ENCODE measurements around the gene FAM117A. TPM values are rescaled to one million over a fixed set of nuclear protein-coding genes. Genes with fewer than 3 reads are reported as not detected.

Gene FAM117A
- total and polyA plus RNA-seq, 10 of the 15 experiments (the other 5 are each of a cell fraction or from before 2014, with no cell fraction given), result 2.1 to 29.6 (median 20.0) TPM

DNA sequence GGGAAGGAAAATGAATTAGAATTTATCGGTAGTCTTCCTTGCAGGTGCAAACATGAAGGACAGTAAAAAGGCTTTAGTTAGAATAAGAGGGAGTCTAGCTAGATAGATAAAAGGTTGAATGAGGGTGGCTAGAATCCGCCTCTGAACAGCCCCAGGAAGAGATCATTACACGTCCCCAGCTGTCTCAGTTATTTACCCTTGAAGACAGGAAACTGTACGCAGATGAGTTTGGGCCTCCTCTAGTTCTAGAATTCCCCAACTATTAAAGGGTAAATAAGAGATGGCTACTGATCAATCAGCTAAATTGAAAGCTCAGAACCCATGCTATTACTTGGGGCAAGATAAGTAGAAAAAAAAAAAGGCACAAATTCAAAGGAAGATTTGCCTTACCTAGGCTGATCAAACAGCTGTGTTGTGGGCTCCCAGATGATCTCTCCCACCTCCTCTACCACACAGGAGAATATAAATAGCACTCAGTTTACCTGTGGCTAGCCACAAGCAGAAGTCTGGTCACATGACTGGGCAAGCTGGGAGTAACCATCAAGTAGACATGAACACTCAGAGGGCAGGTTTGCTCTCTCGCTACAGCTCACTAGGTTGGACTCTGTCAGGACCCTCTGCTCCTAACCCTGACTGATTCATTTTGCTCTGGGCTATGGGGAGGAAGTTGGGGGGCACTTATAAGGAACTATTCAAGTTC is 17.0 kb downstream of the FAM117A start (continued):
- peak; percentile 88 for TF ChIP-seq EED (IDR thresholded peaks at IDR 0.05; ENCODE audit: low read depth)
- TF ChIP-seq SMC3 (IDR thresholded peaks at IDR 0.05; ENCODE audit: borderline replicate concordance, low read length), result 0 out of 2 replicates have a peak, but pooled peaks have one; percentile 3
- TF ChIP-seq, protein P1, sequence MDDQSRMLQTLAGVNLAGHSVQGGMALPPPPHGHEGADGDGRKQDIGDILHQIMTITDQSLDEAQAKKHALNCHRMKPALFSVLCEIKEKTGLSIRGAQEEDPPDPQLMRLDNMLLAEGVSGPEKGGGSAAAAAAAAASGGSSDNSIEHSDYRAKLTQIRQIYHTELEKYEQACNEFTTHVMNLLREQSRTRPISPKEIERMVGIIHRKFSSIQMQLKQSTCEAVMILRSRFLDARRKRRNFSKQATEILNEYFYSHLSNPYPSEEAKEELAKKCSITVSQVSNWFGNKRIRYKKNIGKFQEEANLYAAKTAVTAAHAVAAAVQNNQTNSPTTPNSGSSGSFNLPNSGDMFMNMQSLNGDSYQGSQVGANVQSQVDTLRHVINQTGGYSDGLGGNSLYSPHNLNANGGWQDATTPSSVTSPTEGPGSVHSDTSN (IDR thresholded peaks at IDR 0.05; ENCODE audit: insufficient replicate concordance, low read depth, low read length), result no peak
- TF ChIP-seq, protein P2, sequence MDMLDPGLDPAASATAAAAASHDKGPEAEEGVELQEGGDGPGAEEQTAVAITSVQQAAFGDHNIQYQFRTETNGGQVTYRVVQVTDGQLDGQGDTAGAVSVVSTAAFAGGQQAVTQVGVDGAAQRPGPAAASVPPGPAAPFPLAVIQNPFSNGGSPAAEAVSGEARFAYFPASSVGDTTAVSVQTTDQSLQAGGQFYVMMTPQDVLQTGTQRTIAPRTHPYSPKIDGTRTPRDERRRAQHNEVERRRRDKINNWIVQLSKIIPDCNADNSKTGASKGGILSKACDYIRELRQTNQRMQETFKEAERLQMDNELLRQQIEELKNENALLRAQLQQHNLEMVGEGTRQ (IDR thresholded peaks at IDR 0.05; ENCODE audit: borderline replicate concordance, low read depth, low read length), result peak; percentile 66; the same call in 1 of the 2 replicates
- TF ChIP-seq JUNB (IDR thresholded peaks at IDR 0.05), result no peak
- TF ChIP-seq RAD51 (IDR thresholded peaks at IDR 0.05), result peak; percentile 95
- peak in 1 of 2 experiments; percentile 59; a peak in 1 of 4 replicates for TF ChIP-seq ETV6 (conservative IDR thresholded peaks at IDR 0.05 in 1 of 2, IDR thresholded peaks at IDR 0.05 in 1 of 2; ENCODE audit: borderline replicate concordance in 1 of 2, low read depth in 1 of 2)
- TF ChIP-seq BRCA1 (IDR thresholded peaks at IDR 0.05; ENCODE audit: low read depth, low read length), result no peak
- TF ChIP-seq, protein P3, sequence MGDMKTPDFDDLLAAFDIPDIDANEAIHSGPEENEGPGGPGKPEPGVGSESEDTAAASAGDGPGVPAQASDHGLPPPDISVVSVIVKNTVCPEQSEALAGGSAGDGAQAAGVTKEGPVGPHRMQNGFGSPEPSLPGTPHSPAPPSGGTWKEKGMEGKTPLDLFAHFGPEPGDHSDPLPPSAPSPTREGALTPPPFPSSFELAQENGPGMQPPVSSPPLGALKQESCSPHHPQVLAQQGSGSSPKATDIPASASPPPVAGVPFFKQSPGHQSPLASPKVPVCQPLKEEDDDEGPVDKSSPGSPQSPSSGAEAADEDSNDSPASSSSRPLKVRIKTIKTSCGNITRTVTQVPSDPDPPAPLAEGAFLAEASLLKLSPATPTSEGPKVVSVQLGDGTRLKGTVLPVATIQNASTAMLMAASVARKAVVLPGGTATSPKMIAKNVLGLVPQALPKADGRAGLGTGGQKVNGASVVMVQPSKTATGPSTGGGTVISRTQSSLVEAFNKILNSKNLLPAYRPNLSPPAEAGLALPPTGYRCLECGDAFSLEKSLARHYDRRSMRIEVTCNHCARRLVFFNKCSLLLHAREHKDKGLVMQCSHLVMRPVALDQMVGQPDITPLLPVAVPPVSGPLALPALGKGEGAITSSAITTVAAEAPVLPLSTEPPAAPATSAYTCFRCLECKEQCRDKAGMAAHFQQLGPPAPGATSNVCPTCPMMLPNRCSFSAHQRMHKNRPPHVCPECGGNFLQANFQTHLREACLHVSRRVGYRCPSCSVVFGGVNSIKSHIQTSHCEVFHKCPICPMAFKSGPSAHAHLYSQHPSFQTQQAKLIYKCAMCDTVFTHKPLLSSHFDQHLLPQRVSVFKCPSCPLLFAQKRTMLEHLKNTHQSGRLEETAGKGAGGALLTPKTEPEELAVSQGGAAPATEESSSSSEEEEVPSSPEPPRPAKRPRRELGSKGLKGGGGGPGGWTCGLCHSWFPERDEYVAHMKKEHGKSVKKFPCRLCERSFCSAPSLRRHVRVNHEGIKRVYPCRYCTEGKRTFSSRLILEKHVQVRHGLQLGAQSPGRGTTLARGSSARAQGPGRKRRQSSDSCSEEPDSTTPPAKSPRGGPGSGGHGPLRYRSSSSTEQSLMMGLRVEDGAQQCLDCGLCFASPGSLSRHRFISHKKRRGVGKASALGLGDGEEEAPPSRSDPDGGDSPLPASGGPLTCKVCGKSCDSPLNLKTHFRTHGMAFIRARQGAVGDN (IDR thresholded peaks at IDR 0.05), result 0 out of 2 replicates have a peak, but pooled peaks have one; percentile 44
- peak; percentile 45 to 86; a peak in 3 of 4 replicates for TF ChIP-seq EP300 (IDR thresholded peaks at IDR 0.05; ENCODE audit: borderline replicate concordance in 1 of 2, control insufficient read depth in 1 of 2, low read depth in 2 of 2, low read length in 2 of 2)
- TF ChIP-seq CBFB (IDR thresholded peaks at IDR 0.05; ENCODE audit: low read depth), result peak; percentile 96
- peak; percentile 95 for TF ChIP-seq NFIC (IDR thresholded peaks at IDR 0.05; ENCODE audit: low read depth, low read length)
- TF ChIP-seq JUND (IDR thresholded peaks at IDR 0.05; ENCODE audit: low read depth, low read length), result no peak
- no peak for TF ChIP-seq HDGF (IDR thresholded peaks at IDR 0.05)
- TF ChIP-seq TCF7 (IDR thresholded peaks at IDR 0.05; ENCODE audit: borderline replicate concordance), result peak; percentile 57; the same call in 1 of the 2 replicates
- TF ChIP-seq IRF4 (IDR thresholded peaks at IDR 0.05; ENCODE audit: low read depth, low read length), result peak; percentile 74
- peak; percentile 76 for TF ChIP-seq MTA2 (IDR thresholded peaks at IDR 0.05; ENCODE audit: low read depth)
- no peak for TF ChIP-seq SIX5 (IDR thresholded peaks at IDR 0.05; ENCODE audit: low read depth, low read length, severe bottlenecking)
- TF ChIP-seq MEF2B (IDR thresholded peaks at IDR 0.05; ENCODE audit: partially characterized antibody, poor library complexity, severe bottlenecking), result peak; percentile 90
- peak; percentile 79; the same call in 1 of the 2 replicates for TF ChIP-seq MTA3 (IDR thresholded peaks at IDR 0.05; ENCODE audit: borderline replicate concordance, low read length)
- TF ChIP-seq, protein P4, sequence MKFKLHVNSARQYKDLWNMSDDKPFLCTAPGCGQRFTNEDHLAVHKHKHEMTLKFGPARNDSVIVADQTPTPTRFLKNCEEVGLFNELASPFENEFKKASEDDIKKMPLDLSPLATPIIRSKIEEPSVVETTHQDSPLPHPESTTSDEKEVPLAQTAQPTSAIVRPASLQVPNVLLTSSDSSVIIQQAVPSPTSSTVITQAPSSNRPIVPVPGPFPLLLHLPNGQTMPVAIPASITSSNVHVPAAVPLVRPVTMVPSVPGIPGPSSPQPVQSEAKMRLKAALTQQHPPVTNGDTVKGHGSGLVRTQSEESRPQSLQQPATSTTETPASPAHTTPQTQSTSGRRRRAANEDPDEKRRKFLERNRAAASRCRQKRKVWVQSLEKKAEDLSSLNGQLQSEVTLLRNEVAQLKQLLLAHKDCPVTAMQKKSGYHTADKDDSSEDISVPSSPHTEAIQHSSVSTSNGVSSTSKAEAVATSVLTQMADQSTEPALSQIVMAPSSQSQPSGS (IDR thresholded peaks at IDR 0.05; ENCODE audit: low read length), result peak; percentile 95
- peak; percentile 39; the same call in 1 of the 2 replicates for TF ChIP-seq NR2F1 (conservative IDR thresholded peaks at IDR 0.05)
- TF ChIP-seq MEF2A (IDR thresholded peaks at IDR 0.05; ENCODE audit: insufficient read depth, low read depth, low read length), result peak; percentile 95

All from GM12878 (cell line).